ENCODE data around the gene KRI1.
"Not testable (repeated sequence)": the region's sequence is repeated elsewhere in the genome, so short reads cannot be mapped to it uniquely, and the experiment has no call there.

KRI1 gene

DNA sequence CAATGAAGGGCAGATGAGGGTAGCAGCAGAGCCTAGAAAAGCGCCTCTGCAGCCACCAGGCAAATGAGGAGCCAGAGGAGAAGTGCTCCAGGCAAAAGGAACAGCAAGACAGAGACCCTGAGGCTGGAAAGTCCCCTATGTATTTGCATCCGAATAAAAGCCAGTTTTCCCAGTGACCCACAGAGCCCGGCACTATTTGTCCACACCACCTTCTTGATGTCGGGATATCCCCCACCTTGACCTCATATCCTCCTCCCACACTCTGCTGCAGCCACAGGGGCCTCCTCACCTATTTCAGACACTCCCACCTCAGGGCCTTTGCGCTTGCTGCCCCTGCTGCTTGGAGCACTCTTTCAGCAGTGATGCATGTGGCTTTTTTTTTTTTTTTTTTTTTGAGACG is 15.5 kb downstream of the KRI1 start:
- no peak for DNase-seq (ENCODE audit: low spot score)

DNA sequence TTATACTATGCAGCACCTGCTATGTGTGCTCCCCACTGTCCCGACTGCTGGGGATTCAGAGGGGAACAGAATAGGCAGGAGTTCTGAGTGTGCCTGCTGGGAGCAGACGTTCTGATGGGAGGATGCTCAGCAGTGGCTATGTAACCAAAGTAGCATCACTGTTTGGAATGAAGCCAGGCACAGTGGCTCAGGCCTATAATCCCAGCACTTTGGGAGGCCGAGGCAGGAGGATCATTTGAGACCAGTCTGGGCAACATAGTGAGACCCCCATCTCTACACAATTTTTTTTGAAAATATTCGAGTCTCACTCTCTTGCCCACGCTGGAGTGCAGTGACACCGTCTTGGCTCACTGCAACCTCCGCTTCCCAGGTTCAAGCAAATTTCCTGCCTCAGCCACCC is 16.1 kb downstream of the KRI1 start:
- DNase-seq (ENCODE audit: low spot score), result no peak

DNA sequence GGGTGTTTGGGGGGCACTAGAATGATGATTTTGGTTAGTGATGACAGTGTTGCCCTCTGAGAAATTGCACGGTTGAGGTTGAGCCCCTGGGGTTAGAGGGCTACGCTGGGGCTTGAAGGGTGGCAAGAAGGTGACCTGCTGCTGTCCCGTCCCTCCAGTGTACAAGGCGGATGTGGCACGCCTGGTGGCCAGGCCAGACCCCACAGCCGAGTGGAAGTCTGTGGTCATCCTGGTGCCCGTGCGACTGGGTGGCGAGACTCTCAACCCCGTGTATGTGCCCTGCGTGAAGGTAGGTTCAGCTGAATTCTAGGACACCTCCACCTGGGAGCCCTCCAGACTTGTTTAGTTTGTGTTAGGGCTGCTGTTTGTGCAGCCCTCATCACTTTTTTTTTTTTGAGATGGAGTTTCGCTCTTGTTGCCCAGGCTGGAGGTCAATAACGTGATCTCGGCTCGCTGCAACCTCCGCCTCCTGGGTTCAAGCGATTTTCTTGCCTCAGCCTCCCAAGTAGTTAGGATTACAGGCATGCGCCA is 17.0 kb downstream of the KRI1 start:
- DNase-seq (ENCODE audit: low spot score), result no peak

DNA sequence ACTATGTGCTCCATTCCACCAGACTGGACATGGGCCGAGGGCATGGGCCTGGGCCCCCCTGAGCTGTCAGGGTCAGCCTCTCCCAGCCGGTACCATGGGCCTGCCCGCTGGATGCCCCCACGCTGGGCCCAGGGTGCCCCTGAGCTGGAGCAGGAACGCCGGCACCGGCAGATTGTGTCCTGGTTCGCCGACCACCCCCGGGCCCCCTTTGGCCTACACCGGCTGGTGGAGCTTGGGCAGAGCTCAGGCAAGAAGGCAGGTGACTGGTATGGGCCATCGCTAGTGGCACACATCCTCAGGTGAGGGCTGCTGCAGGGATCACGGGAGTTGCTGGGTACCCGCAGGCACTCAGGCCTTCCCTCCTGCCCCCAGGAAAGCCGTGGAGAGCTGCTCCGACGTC is 19.0 kb downstream of the KRI1 start:
- DNase-seq (ENCODE audit: low spot score), result no peak

DNA sequence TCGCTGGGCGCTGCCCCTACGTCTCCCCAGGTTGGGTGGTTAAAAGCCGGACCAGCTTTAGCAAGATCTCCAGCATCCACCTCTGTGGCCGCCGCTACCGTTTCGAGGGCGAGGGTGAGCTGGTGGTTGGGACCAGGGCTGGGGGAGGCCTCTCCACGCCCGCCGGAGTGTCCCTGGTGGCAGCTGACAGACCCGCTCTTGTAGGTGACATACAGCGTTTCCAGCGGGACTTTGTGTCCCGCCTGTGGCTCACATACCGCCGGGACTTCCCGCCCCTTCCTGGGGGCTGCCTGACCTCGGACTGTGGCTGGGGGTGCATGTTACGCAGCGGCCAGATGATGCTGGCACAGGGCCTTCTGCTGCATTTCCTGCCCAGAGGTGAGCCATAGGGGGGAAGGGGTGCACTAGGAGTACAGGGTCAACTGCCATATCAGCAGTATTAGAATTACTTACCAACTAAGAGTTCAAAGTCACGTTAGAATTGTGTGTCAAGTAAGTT is 21.0 kb downstream of the KRI1 start:
- no peak for DNase-seq (ENCODE audit: low spot score)

DNA sequence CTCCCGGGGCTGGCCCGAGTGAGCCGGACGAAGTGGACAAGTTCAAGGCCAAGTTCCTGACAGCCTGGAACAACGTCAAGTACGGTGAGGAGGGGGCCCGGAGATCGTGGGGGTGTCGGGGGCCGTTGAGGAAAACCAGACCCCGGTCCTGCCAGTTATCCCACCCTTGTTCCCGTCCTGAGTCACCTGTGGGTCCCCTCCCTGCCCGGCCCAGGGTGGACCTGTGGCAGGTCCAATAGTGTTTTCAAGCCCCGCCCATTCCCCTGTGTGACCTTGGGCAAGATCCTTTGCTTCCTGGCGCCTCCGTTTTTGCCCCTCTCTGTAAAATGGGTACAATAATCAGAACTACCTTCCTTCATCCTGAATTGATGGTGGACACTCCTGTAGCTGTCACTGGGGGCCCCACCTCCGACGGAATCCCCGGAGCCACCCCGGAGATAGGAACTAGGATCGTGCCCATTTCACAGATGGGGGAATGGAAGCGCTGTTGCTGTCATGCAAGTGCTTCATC is 21.5 kb downstream of the KRI1 start:
- peak; percentile 60 for DNase-seq (ENCODE audit: low spot score)

DNA sequence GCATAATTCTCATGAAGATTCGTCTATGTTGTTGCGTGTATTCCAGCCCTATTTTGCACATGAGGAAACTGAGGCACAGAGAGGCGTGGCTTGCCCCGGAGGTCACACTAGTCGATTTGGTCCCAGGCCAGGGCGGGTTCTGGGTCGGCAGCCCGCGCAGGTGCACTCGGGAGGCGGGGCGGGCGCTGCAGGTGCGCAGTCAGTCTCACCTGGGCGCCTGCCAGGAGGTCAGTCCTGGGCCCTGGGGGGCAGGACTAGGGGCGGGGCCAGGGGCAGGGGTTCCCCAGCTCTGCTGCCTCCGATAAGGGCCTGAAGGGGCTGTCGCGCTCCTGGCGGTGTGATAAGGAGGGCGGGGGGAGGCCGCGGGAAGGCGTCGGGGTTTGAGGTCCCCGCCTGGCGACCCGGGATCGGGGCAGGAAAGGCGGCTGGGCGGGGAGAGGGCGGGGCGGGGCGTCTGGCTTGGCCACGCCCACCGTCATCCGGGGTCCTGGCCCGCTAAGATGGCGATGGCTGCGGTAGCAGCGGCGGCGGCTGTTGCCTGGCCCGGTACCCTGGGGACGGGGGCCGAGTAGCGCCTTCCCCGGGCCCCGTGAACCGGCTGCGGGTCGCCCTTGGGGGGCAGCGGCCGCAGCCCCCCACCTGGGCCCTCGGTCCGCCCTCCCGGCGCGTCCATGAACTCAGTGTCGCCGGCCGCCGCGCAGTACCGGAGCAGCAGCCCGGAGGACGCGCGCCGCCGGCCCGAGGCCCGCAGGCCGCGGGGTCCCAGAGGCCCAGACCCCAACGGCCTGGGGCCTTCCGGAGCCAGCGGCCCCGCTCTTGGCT is 22.2 kb downstream of the KRI1 start, which contains the start of gene ATG4D:
TSS of gene ATG4D (plus strand) at position 485 of the 822 bp plus-strand sequence. CDS start at position 672, 187 bp downstream.
- peak; percentile 100 for DNase-seq (ENCODE audit: low spot score)

DNA sequence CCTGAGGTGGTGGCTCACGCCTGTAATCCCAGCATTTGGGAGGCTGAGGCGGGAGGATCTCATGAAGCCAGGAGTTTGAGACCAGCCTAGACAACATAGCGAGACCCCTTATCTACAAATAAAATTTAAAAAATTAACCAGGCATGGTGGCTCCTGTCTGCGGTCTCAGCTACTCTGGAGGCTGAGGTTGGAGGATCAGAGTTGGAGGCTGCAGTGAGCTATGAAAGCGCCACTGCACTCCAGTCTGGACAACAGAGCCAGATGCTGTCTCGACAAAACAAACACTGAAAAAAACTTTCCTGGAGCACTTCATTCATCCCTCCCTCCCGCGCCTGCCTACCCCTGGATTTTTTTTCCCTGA is 22.8 kb downstream of the KRI1 start:
- no peak for DNase-seq (ENCODE audit: low spot score)

DNA sequence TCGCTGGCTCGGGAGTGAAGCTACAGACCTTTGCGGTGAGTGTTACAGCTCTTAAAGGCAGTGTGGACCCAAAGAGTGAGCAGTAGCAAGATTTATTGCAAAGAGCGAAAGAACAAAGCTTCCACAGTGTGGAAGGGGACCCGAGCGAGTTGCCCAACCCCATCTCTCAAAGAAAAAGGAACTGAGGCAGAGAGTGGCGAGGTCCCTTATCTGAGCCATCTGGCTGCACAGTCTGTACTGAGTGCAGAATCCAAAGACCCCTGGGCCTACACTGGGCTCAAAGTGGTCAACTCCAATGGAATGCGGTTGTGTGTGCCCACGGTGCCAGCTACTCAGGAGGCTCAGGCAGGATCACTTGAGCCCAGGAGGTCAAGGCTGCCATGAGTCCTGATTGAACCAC is 26.8 kb downstream of the KRI1 start:
- not testable (repeated sequence) for DNase-seq (ENCODE audit: low spot score)

DNA sequence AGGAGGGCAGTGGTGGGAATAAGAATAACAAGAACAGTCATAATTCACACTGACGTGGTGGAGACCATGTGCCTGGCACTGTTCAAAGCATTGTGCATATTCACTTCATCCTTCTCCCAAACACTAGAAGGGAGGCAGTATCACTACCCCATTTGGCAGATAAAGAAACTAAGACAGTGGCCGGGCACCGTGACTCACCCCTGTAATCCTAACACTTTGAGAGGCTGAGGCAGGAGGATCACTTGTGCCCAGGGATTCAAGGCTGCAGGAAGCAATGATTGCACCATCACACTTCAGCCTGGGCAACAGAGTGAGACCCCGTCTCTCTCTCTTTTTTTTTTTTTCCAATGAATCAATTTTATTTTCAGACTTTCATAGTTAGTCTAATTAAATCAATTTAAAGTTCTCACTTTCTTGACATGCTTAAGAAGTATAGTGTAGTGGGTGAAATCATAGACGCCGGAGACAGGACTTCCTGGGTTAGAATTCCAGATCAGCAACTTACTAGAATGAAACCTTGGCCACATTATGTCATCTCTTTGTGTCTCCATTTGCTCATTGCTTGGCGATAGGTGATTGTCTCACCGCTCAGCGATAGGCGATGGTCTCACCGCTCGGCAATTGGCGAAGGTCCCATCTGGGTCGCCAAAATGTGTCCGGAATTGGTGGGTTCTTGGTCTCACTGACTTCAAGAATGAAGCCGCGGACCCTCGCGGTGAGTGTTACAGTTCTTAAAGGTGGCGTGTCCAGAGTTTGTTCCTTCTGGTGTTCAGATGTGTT is 27.4 kb downstream of the KRI1 start:
- DNase-seq (ENCODE audit: low spot score), result no peak

DNA sequence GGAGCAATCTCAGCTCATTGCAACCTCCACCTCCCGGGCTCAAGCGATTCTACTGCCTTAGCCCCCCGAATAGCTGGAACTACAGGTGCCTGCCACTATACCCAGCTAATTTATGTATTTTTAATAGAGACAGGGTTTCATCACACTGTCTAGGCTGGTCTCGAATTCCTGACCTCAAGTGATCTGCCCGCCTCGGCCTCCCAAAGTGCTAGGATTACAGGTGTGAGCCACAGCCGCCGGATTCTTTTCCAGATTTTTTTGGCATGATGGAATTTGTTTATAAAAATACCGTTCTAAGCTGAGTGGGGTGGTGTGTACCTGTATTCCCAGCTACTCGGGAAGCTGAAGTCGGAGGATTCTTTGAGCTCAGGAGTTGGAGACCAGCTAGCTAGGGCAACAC is 28.1 kb downstream of the KRI1 start:
- DNase-seq (ENCODE audit: low spot score), result no peak

DNA sequence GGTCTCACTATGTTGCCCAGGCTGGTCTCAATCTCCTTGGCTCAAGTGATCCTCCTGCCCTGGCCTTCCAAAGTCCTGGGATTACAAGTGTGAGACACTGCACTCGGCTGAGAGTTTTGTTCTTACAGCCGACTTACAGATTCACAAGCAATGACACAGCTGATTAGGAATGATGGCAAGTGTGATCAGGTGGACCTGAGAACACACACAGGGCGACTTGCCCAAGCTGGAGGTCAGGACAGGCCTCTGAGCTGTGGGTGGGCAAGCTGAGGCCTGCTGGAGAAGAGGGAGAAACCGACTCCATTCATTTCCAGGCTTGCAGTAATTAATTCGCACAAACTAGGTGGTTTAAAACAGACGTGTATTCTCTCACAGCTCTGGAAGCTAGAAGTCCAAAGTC is 30.2 kb downstream of the KRI1 start:
- no peak for DNase-seq (ENCODE audit: low spot score)

DNA sequence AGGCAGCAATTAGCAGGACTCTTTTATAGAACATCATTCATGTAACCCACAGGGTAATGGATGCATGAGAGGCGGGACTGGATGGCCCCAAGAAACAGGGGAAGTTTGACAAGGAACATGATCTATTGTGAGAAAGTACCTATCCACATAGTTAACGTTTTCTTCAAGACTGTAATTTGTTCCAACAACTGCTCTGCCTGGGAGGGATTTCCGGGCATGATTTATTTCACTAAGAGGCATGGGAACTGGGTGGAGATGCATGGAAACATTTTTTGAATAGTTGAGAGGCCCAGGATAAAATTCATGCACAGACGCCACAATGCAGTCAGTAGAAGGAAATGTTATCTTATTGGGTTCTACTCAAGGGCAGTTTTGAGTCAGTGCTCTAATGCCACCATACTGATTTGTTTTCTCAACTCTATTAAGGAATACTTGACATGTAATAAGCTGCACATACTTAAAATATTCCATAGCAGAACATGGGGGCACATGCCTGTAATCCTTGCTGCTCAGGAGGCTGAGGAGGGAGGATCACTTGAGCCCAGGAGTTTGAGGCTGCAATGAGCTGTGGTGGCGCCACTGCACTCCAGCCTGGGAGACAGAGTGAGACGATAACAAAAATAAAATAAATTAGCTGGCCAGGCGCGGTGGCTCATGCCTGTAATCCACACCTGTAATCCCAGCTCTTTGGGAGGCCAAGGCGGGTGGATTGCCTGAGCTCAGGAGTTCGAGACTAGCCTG is 32.0 kb downstream of the KRI1 start:
- no peak for DNase-seq (ENCODE audit: low spot score)

DNA sequence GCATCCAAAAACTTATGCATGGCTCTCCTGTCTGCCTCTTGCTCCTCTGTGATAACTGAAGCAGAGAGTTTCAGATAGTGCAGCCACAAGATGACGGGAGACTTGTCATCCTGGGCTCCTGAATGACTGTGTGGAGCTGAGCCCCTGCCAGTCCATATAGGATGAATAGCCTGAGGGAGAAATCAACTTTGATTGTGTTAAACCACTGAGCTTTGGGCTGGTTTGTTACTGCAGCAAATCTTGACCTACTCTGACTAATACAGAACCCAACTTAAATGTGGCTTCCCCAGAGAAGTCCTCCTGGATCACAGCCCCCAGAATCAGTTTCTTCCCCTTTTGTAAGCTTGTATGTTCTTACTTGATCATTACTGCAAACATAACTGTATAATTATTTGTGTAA is 33.4 kb downstream of the KRI1 start:
- no peak for DNase-seq (ENCODE audit: low spot score)

DNA sequence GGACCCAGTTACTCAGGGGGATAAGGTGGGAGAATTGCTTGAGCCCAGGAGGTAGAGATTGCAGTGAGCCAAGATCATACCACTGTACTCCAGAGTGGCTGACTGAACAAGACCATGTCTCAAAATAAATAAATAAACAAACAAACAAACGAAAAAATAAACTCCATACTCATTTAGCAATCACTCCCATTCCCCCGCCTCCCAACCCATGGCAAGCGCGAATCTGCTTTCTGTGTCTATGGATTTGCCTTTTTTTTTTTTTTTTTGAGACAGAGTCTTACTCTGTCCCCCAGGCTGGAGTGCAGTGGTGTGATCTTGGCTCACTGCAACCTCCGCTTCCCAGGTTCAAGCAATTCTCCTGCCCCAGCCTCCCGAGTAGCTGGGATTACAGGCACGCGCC is 38.9 kb downstream of the KRI1 start:
- DNase-seq (ENCODE audit: low spot score), result not testable (repeated sequence)

DNA sequence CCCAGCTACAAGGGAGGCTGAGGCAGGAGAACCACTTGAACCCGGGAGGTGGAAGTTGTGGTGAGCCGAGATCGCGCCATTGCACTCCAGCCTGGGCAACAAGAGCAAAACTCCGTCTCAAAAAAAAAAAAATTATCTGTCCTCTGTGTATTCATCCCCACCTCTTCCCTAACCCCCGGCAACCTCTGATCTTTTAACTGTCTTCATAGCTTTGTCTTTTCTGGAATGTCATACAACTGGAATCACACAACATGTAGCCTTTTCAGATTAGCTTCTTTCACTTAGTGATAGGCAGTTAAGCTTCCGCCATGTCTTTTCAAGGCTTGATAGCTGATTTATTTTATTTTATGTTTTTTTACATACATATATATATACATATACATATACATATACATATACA is 40.2 kb downstream of the KRI1 start:
- no peak for DNase-seq (ENCODE audit: low spot score)

DNA sequence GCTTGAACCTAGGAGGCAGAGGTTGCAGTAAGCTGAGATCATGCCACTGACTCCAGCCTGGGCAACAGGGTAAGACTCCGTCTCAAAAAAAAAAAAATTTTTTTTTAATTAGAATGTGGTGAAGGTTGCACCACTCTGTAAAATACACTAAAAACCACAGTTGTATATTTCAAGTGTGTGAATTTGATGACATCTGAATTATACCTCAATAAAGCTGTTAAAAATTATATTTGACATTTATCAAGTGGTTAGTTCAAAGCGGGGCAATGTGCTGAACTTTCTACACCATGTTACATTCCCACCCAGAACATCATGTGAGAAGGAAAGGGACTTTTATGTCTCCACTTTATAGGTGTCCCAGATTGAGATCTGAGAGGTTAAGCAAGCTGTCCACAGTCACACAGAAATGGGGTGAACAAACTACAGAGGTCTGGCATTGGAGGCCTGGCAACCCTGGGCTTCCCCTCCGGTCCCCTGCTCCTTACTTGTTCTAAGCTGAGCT is 42.6 kb downstream of the KRI1 start:
- no peak for DNase-seq (ENCODE audit: low spot score)

DNA sequence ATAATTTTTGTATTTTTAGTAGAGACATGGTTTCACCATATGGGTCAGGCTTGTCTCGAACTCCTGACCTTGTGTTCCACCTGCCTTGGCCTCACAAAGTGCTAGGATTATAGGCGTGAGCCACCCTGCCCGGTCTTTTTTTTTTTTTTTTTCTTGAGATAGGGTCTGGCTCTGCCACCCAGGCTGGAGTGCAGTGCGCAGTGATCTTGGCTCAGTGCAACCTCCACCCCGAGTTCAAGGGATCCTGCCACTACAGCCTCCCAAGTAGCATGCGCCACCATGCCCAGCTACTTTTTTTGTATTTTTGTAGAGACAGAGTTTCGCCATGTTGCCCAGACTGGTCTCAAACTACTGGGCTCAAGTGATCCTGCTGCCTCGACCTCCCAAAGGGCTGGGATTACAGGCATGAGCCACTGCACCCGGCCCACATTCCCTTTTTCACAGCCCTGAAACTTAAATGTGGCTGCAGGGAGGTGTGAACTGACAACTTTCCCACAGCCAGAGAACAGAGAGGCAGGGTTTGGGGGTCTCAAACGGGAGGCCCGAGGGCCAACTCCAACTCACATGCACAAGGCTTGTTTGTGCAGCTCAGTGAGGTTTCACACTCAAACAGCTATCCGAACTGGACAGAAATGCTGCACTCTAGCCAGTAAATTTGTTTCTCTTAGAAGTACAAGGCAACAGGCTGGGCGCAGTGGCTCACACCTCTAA is 44.2 kb downstream of the KRI1 start:
- DNase-seq (ENCODE audit: low spot score), result no peak

DNA sequence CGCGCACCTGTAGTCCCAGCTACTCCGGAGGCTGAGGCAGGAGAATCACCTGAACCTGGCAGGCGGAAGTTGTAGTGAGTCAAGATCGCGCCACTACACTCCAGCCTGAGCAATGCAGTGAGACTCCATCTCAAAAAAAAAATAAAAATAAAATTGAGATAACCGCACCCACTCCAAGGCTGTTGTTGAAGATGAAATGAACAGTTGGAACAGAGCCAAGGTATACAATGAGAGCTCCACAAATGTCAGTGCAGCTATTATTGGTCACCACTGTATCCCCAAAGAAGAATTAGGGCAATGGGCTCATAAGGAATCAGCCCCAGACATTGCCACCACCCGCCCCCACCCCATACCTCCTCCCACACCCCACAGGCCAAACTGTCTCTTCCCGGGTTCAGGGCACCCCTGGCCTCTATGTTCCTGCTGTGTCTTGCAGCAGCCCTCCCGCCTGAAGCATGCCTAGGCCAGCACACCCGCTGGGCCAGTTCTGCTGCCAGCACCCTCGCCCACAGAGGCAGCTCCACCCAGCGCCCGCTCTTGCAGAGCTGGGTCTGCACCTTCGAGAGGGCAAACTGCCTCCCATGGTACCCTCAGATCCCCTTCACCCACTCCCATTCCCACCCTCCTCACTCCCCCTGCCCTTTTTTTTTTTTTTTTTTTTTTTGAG is 45.0 kb downstream of the KRI1 start:
- no peak for DNase-seq (ENCODE audit: low spot score)

DNA sequence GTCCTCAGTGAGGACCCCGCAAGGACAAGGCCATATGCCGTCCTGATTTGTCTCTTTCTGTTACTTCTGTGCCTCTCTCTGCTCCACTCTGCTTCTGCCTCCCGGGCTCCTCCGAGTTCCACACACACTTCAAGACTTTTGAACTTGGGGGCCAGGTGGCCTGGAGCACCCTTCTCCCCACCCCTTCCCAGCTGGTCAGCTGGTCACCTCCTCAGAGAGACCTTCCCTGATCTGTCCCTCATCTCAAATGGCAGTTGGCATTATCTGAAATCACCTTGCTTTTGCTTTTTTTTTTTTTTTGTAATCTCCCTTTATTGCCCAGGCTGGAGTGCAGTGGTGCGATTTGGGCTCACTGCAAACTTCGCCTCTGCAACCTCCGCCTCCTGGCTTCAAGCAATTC is 46.4 kb downstream of the KRI1 start:
- no peak for DNase-seq (ENCODE audit: low spot score)

All from iPS-NIHi11 (cell line).